Raji (cell line): Measurements from ENCODE around the gene PSMB8.

Experiments used
- POLR2A ChIP-seq: IDR thresholded peaks from 2 replicates; pipeline ENCODE4 v1.6.1; 2011; ENCODE audit warnings: low read depth, low read length, control low read depth; ENCODE audit not compliant: insufficient read depth

The PSMB8 gene

GRCh38 chr6:32843979-32844838 is at the start of gene PSMB8:
PSMB8 (minus strand) TSS chr6:32844047; CDS start chr6:32843996, 51 bp downstream.
- peak; percentile 81 for TF ChIP-seq POLR2A

GRCh38 chr6:32890831-32891230 is 47.0 kb upstream of the PSMB8 start:
- TF ChIP-seq POLR2A, result no peak

GRCh38 chr6:32889533-32889932 is 45.7 kb upstream of the PSMB8 start:
- no peak for TF ChIP-seq POLR2A

- TF ChIP-seq POLR2A, result no peak
These were observed 44.7 kb upstream of the PSMB8 start for GRCh38 chr6:32888576-32888975.

GRCh38 chr6:32887616-32888015 is 43.8 kb upstream of the PSMB8 start:
- TF ChIP-seq POLR2A, result no peak

- TF ChIP-seq POLR2A, result no peak
These were observed 43.0 kb upstream of the PSMB8 start for GRCh38 chr6:32886681-32887383.

- TF ChIP-seq POLR2A, result no peak
These were observed 41.9 kb upstream of the PSMB8 start for GRCh38 chr6:32885698-32886286.

- TF ChIP-seq POLR2A, result no peak
These were observed 39.9 kb upstream of the PSMB8 start for GRCh38 chr6:32883789-32884188.

- no peak for TF ChIP-seq POLR2A
These were observed 39.0 kb upstream of the PSMB8 start for GRCh38 chr6:32882879-32883250.

GRCh38 chr6:32879691-32880090 is 35.8 kb upstream of the PSMB8 start:
- no peak for TF ChIP-seq POLR2A

GRCh38 chr6:32876603-32877002 is 32.8 kb upstream of the PSMB8 start:
- no peak for TF ChIP-seq POLR2A

- no peak for TF ChIP-seq POLR2A
These were observed 24.5 kb upstream of the PSMB8 start for GRCh38 chr6:32868257-32868788.

- no peak for TF ChIP-seq POLR2A
These were observed 23.9 kb upstream of the PSMB8 start for GRCh38 chr6:32867554-32868256.

- TF ChIP-seq POLR2A, result peak; percentile 58; the same call in 1 of the 2 replicates
These were observed 23.2 kb upstream of the PSMB8 start for GRCh38 chr6:32867022-32867477.
